Measurements from ENCODE around the gene CACNA2D2. TPM values are rescaled to one million over a fixed set of nuclear protein-coding genes. Genes with fewer than 3 reads are reported as not detected.

The CACNA2D2 gene
- total and polyA plus RNA-seq, 2 of the 13 experiments (the other 11 are each of a cell fraction or from before 2014, with no cell fraction given) = not detected

DNA sequence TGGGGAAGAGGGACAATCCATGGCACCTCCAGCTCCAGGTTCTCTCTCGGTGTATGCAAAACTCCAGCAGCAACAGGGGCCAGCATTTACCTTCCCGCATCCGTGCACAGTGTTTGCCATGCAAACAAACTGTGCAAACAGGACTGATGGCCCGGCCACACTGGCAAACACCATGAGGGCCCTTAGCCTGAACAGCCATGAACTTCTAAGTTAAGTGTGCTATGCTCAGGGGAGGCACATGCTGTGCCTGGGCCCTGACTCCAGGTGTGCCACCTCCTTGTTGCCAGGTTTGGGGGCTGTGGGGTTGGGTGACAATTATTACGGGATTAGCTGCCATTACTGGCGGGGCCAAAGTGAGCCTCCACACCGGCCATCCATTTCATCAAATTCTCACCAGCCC lies 57.5 kb downstream of the CACNA2D2 start (continued):
- TF ChIP-seq, protein P1, sequence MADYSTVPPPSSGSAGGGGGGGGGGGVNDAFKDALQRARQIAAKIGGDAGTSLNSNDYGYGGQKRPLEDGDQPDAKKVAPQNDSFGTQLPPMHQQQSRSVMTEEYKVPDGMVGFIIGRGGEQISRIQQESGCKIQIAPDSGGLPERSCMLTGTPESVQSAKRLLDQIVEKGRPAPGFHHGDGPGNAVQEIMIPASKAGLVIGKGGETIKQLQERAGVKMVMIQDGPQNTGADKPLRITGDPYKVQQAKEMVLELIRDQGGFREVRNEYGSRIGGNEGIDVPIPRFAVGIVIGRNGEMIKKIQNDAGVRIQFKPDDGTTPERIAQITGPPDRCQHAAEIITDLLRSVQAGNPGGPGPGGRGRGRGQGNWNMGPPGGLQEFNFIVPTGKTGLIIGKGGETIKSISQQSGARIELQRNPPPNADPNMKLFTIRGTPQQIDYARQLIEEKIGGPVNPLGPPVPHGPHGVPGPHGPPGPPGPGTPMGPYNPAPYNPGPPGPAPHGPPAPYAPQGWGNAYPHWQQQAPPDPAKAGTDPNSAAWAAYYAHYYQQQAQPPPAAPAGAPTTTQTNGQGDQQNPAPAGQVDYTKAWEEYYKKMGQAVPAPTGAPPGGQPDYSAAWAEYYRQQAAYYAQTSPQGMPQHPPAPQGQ (CRISPR knock-in tag; IDR thresholded peaks at IDR 0.05; ENCODE audit: borderline replicate concordance) = no peak
- 0 out of 2 replicates have a peak, but pooled peaks have one; percentile 20 for TF ChIP-seq JUN (CRISPR knock-in tag; IDR thresholded peaks at IDR 0.05)
- peak; percentile 78 for TF ChIP-seq TFE3 (CRISPR knock-in tag; IDR thresholded peaks at IDR 0.05)
- TF ChIP-seq ZNF691 (CRISPR knock-in tag; IDR thresholded peaks at IDR 0.05; ENCODE audit: borderline replicate concordance, low read depth) = peak; percentile 61; the same call in 1 of the 2 replicates
- no peak for TF ChIP-seq CERS6 (CRISPR knock-in tag; IDR thresholded peaks at IDR 0.05)
- TF ChIP-seq ZNF263 (CRISPR knock-in tag; IDR thresholded peaks at IDR 0.05) = peak; percentile 61; the same call in 1 of the 2 replicates
- peak; percentile 96 for TF ChIP-seq HHEX (CRISPR knock-in tag; IDR thresholded peaks at IDR 0.05)
- TF ChIP-seq ERF (CRISPR knock-in tag; IDR thresholded peaks at IDR 0.05) = peak; percentile 57; the same call in 1 of the 2 replicates
- TF ChIP-seq ZGPAT (CRISPR knock-in tag; IDR thresholded peaks at IDR 0.05) = peak; percentile 68
- TF ChIP-seq CSRNP2 (CRISPR knock-in tag; conservative IDR thresholded peaks at IDR 0.05; ENCODE audit: low read depth) = no peak
- TF ChIP-seq SAP130 (CRISPR knock-in tag; IDR thresholded peaks at IDR 0.05; ENCODE audit: low read depth) = peak; percentile 84
- peak; percentile 76; the same call in 1 of the 2 replicates for TF ChIP-seq MTA1 (CRISPR knock-in tag; IDR thresholded peaks at IDR 0.05; ENCODE audit: borderline replicate concordance)
- TF ChIP-seq, protein P2, sequence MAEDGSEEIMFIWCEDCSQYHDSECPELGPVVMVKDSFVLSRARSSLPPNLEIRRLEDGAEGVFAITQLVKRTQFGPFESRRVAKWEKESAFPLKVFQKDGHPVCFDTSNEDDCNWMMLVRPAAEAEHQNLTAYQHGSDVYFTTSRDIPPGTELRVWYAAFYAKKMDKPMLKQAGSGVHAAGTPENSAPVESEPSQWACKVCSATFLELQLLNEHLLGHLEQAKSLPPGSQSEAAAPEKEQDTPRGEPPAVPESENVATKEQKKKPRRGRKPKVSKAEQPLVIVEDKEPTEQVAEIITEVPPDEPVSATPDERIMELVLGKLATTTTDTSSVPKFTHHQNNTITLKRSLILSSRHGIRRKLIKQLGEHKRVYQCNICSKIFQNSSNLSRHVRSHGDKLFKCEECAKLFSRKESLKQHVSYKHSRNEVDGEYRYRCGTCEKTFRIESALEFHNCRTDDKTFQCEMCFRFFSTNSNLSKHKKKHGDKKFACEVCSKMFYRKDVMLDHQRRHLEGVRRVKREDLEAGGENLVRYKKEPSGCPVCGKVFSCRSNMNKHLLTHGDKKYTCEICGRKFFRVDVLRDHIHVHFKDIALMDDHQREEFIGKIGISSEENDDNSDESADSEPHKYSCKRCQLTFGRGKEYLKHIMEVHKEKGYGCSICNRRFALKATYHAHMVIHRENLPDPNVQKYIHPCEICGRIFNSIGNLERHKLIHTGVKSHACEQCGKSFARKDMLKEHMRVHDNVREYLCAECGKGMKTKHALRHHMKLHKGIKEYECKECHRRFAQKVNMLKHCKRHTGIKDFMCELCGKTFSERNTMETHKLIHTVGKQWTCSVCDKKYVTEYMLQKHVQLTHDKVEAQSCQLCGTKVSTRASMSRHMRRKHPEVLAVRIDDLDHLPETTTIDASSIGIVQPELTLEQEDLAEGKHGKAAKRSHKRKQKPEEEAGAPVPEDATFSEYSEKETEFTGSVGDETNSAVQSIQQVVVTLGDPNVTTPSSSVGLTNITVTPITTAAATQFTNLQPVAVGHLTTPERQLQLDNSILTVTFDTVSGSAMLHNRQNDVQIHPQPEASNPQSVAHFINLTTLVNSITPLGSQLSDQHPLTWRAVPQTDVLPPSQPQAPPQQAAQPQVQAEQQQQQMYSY (CRISPR knock-in tag; IDR thresholded peaks at IDR 0.05) = peak; percentile 74; the same call in 1 of the 2 replicates
- no peak for TF ChIP-seq MED8 (CRISPR knock-in tag; IDR thresholded peaks at IDR 0.05; ENCODE audit: insufficient replicate concordance)
- 0 out of 2 replicates have a peak, but pooled peaks have one; percentile 72 for TF ChIP-seq ZFP37 (CRISPR knock-in tag; IDR thresholded peaks at IDR 0.05; ENCODE audit: borderline replicate concordance)
- TF ChIP-seq ZNF746 (CRISPR knock-in tag; IDR thresholded peaks at IDR 0.05) = 0 out of 2 replicates have a peak, but pooled peaks have one; percentile 49
- peak; percentile 74; the same call in 1 of the 2 replicates for TF ChIP-seq MIER3 (CRISPR knock-in tag; IDR thresholded peaks at IDR 0.05; ENCODE audit: borderline replicate concordance)

Measured in HepG2 (cell line).